Trophoblast cell (in vitro differentiated cells and primary cell): ENCODE results near the gene LRP1B.

Experiments
- DNase-seq, 2 donors: peaks; one replicate each; pipeline ENCODE4 v3.0.0-alpha.2; 2016
- H2AFZ ChIP-seq: 2 replicates; pipeline ENCODE4 v1.6.1; 2013; ENCODE audit warnings: low read length, moderate library complexity, mild to moderate bottlenecking; ENCODE audit not compliant: insufficient read depth, poor library complexity
- H2AK5ac ChIP-seq: 2 replicates; pipeline ENCODE4 v1.6.1; 2013; ENCODE audit warnings: mild to moderate bottlenecking, low read length
- H2BK120ac ChIP-seq: 2 replicates; pipeline ENCODE4 v1.6.1; 2013; ENCODE audit warnings: low read length, mild to moderate bottlenecking, moderate library complexity; ENCODE audit not compliant: insufficient read depth, poor library complexity
- H2BK12ac ChIP-seq: 2 replicates; pipeline ENCODE4 v1.6.1; 2013; ENCODE audit warnings: mild to moderate bottlenecking, low read length, moderate library complexity
- H2BK5ac ChIP-seq: 2 replicates; pipeline ENCODE4 v1.6.1; 2013; ENCODE audit warnings: low read length, low read depth, moderate library complexity, mild to moderate bottlenecking; ENCODE audit not compliant: poor library complexity
- H3K14ac ChIP-seq: 2 replicates; pipeline ENCODE4 v1.6.1; 2013; ENCODE audit warnings: mild to moderate bottlenecking, low read length
- H3K18ac ChIP-seq: 2 replicates; pipeline ENCODE4 v1.6.1; 2013; ENCODE audit warnings: mild to moderate bottlenecking, low read length
- H3K23ac ChIP-seq: 2 replicates; pipeline ENCODE4 v1.6.1; 2013; ENCODE audit warnings: low read length
- H3K27ac ChIP-seq: 2 replicates; pipeline ENCODE4 v1.5.1; 2013; ENCODE audit warnings: low read depth, mild to moderate bottlenecking, inconsistent platforms, low read length, moderate library complexity
- H3K27me3 ChIP-seq: 2 replicates; pipeline ENCODE4 v1.6.1; 2013; ENCODE audit warnings: inconsistent platforms, mild to moderate bottlenecking, low read length, moderate library complexity; ENCODE audit not compliant: insufficient read depth
- H3K36me3 ChIP-seq, 2 experiments: 1 replicate in 1 of 2; 2 replicates in 1 of 2; pipeline ENCODE4 v1.6.1; 2013; ENCODE audit warnings: low read length in 2 of 2, mild to moderate bottlenecking in 2 of 2, moderate library complexity in 1 of 2; ENCODE audit not compliant: insufficient read depth in 2 of 2, control insufficient read depth in 1 of 2
- H3K4ac ChIP-seq: 2 replicates; pipeline ENCODE4 v1.6.1; 2013; ENCODE audit warnings: low read depth, mild to moderate bottlenecking, low read length, moderate library complexity
- H3K4me1 ChIP-seq, 2 experiments: 1 replicate in 1 of 2; 2 replicates in 1 of 2; pipeline ENCODE4 v1.6.1; 2013; ENCODE audit warnings: low read length in 2 of 2, mild to moderate bottlenecking in 2 of 2, moderate library complexity in 1 of 2; ENCODE audit not compliant: insufficient read depth in 2 of 2, control insufficient read depth in 1 of 2
- H3K4me2 ChIP-seq: 2 replicates; pipeline ENCODE4 v1.6.1; 2013; ENCODE audit warnings: inconsistent platforms, mild to moderate bottlenecking, low read length, moderate library complexity
- H3K4me3 ChIP-seq: 2 replicates; pipeline ENCODE4 v1.5.1; 2013; ENCODE audit warnings: mild to moderate bottlenecking, low read depth, low read length, inconsistent platforms
- H3K79me1 ChIP-seq: one replicate; pipeline ENCODE4 v1.6.1; 2013; ENCODE audit warnings: low read length
- H3K79me2 ChIP-seq: 2 replicates; pipeline ENCODE4 v1.6.1; 2013; ENCODE audit warnings: low read length, mild to moderate bottlenecking; ENCODE audit not compliant: control insufficient read depth, insufficient read depth, poor library complexity
- H3K9ac ChIP-seq: 2 replicates; pipeline ENCODE4 v1.6.1; 2013; ENCODE audit warnings: mild to moderate bottlenecking, low read length
- H3K9me3 ChIP-seq: 2 replicates; pipeline ENCODE4 v1.6.1; 2013; ENCODE audit warnings: low read depth, mild to moderate bottlenecking, control low read depth, inconsistent platforms, low read length; ENCODE audit not compliant: insufficient read depth
- H4K12ac ChIP-seq: 2 replicates; pipeline ENCODE4 v1.6.1; 2013; ENCODE audit warnings: low read depth, mild to moderate bottlenecking, low read length, moderate library complexity
- H4K8ac ChIP-seq: 2 replicates; pipeline ENCODE4 v1.6.1; 2013; ENCODE audit warnings: low read depth, mild to moderate bottlenecking, low read length, moderate library complexity
- H4K91ac ChIP-seq: one replicate; pipeline ENCODE4 v1.6.1; 2013; ENCODE audit warnings: low read depth, mild to moderate bottlenecking, low read length, moderate library complexity
- WGBS: extraction: QIAGEN DNeasy Blood & Tissue Kit; methylation state at CpG from one replicate; pipeline ENCODE4 v1.1.7; 2013; ENCODE audit warnings: missing lambda C conversion rate; ENCODE audit not compliant: insufficient read length, insufficient coverage; ENCODE audit errors: extremely low coverage; 5-methylcytosine and 5-hydroxymethylcytosine counted together

The LRP1B gene

GRCh38 chr2:142041996-142042395 is 88.8 kb downstream of the LRP1B start:
- H3K36me3 ChIP-seq: no peaks in the 10 kb centered on the region
- H3K9ac ChIP-seq: no peak overlapping the region
- H4K8ac ChIP-seq: no peak overlapping the region
- no peaks in the 10 kb centered on the region for H3K27me3 ChIP-seq
- no peak overlapping the region for H2AFZ ChIP-seq
- H3K9me3 ChIP-seq: no peaks in the 10 kb centered on the region
- peaks cover 0 to 2% of the 10 kb centered on the region in 2 experiments for H3K4me1 ChIP-seq
- no peak overlapping the region for H2AK5ac ChIP-seq
- H3K79me1 ChIP-seq: peaks cover 2% of the 10 kb centered on the region
- H3K23ac ChIP-seq: no peak overlapping the region
- H2BK5ac ChIP-seq: no peak overlapping the region
- no peak overlapping the region for H3K14ac ChIP-seq
- DNase-seq: no peak
- no peaks in the 10 kb centered on the region for H3K79me2 ChIP-seq
- no peak overlapping the region for H4K12ac ChIP-seq
- H4K91ac ChIP-seq: no peak overlapping the region
- no peak overlapping the region for H3K27ac ChIP-seq
- no peak overlapping the region for H2BK12ac ChIP-seq
- no peak overlapping the region for H3K4me3 ChIP-seq
- H3K4ac ChIP-seq: no peak overlapping the region
- no peak overlapping the region for H3K18ac ChIP-seq
- no CpG with 5 or more reads among the region's 6 CpGs for WGBS
- no peak overlapping the region for H2BK120ac ChIP-seq
- no peak overlapping the region for H3K4me2 ChIP-seq

GRCh38 chr2:142041105-142041504 is 89.7 kb downstream of the LRP1B start:
- WGBS: no CpG with 5 or more reads among the region's 1 CpG

GRCh38 chr2:142040556-142040955 is 90.3 kb downstream of the LRP1B start:
- Histone ChIP-seq H2AFZ (no peak overlapping the region), H2BK12ac (no peak overlapping the region), H3K4me3 (no peak overlapping the region), H3K18ac (no peak overlapping the region), H3K23ac (no peak overlapping the region), H2BK120ac (no peak overlapping the region), H3K79me2 (no peaks in the 10 kb centered on the region), H3K9me3 (no peaks in the 10 kb centered on the region), H3K27ac (no peak overlapping the region), H2AK5ac (no peak overlapping the region), H3K27me3 (no peaks in the 10 kb centered on the region), H3K4me1 (peaks cover 0 to 2% of the 10 kb centered on the region in 2 experiments), H3K14ac (no peak overlapping the region), H3K36me3 (no peaks in the 10 kb centered on the region), H3K4ac (no peak overlapping the region), H3K4me2 (no peak overlapping the region), H4K91ac (no peak overlapping the region), H2BK5ac (no peak overlapping the region), H4K8ac (no peak overlapping the region), H4K12ac (no peak overlapping the region), H3K9ac (no peak overlapping the region), H3K79me1 (peaks cover 2% of the 10 kb centered on the region)
- no peak for DNase-seq
- WGBS: no CpG with 5 or more reads among the region's 1 CpG

More at GRCh38 chr2:142041105-142041504, 89.7 kb downstream of the LRP1B start:
- no peaks in the 10 kb centered on the region for H3K36me3 ChIP-seq
- peaks cover 2% of the 10 kb centered on the region for H3K79me1 ChIP-seq
- no peaks in the 10 kb centered on the region for H3K9me3 ChIP-seq
- no peak overlapping the region for H2BK12ac ChIP-seq
- no peak overlapping the region for H4K8ac ChIP-seq
- peaks cover 0 to 2% of the 10 kb centered on the region in 2 experiments for H3K4me1 ChIP-seq
- H3K18ac ChIP-seq: no peak overlapping the region
- H2BK120ac ChIP-seq: no peak overlapping the region
- H3K4me2 ChIP-seq: no peak overlapping the region
- no peak overlapping the region for H3K23ac ChIP-seq
- H3K27me3 ChIP-seq: no peaks in the 10 kb centered on the region
- no peak overlapping the region for H3K27ac ChIP-seq
- H4K12ac ChIP-seq: no peak overlapping the region
- no peak for DNase-seq
- H3K4ac ChIP-seq: no peak overlapping the region
- H2AFZ ChIP-seq: no peak overlapping the region
- H3K9ac ChIP-seq: no peak overlapping the region
- H2BK5ac ChIP-seq: no peak overlapping the region
- no peak overlapping the region for H2AK5ac ChIP-seq
- no peak overlapping the region for H3K14ac ChIP-seq
- no peak overlapping the region for H4K91ac ChIP-seq
- H3K4me3 ChIP-seq: no peak overlapping the region
- no peaks in the 10 kb centered on the region for H3K79me2 ChIP-seq

GRCh38 chr2:142038826-142039225 is 92.0 kb downstream of the LRP1B start:
- Histone ChIP-seq H3K23ac (no peak overlapping the region), H2BK12ac (no peak overlapping the region), H4K8ac (no peak overlapping the region), H3K14ac (no peak overlapping the region), H2AK5ac (no peak overlapping the region), H3K9ac (no peak overlapping the region), H3K79me2 (no peaks in the 10 kb centered on the region), H3K9me3 (no peaks in the 10 kb centered on the region), H4K12ac (no peak overlapping the region), H3K36me3 (no peaks in the 10 kb centered on the region), H3K4me3 (no peak overlapping the region), H2BK5ac (no peak overlapping the region), H3K4me1 (peaks cover 0 to 2% of the 10 kb centered on the region in 2 experiments), H3K18ac (no peak overlapping the region), H3K27me3 (no peaks in the 10 kb centered on the region), H4K91ac (no peak overlapping the region), H2AFZ (no peak overlapping the region), H3K4ac (no peak overlapping the region), H3K4me2 (no peak overlapping the region), H3K27ac (no peak overlapping the region), H3K79me1 (peaks cover 2% of the 10 kb centered on the region), H2BK120ac (no peak overlapping the region)
- DNase-seq: no peak
- WGBS: no CpG with 5 or more reads among the region's 1 CpG
